Measurements from ENCODE around the gene FEM1A. TPM values are rescaled to one million over a fixed set of nuclear protein-coding genes. Genes with fewer than 3 reads are reported as not detected.
"Not testable (repeated sequence)": the region's sequence is repeated elsewhere in the genome, so short reads cannot be mapped to it uniquely, and the experiment has no call there.

Gene FEM1A
- total RNA-seq, 2 donors from 2014 or later, result 7.7 to 9.1 TPM

GRCh38 chr19:4772566-4772965, 19.0 kb upstream of the FEM1A start:
- no peak for DNase-seq (ENCODE audit: low spot score)
- intact Hi-C loops (cut with DNase I), result no loop called here

DNA sequence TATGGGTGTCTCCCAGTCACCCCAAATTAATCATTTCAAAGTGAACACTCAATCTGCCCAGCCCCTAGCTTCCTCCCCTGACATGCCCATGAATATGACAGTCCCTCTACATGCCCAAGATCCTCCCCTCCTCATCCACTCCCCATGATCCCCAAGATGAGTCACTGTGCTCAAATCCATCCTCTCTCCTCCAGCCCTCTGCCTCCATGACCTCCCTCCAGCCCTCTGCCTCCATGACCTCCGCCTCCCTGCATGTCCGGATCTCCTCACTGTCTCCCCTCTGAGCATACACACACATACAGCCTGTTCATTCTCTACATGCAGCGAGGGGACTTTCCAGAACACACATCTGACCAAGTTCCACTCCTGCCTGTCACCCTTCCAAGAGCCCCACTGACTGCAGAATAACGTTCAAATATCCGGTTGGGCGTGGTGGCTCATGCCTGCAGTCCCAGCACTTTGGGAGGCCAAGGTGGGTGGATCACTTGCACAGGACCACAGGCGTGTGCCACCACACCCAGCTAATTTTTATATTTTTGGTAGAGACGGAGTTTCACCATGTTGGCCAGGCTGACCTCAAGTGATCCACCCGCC, 18.4 kb upstream of the FEM1A start:
- intact Hi-C loops (cut with DNase I), result no loop called here
- no peak for DNase-seq (ENCODE audit: low spot score)

- intact Hi-C loops (cut with DNase I), result no loop called here
- DNase-seq (ENCODE audit: low spot score), result no peak
Measured at GRCh38 chr19:4774136-4774535, 17.4 kb upstream of the FEM1A start.

DNA sequence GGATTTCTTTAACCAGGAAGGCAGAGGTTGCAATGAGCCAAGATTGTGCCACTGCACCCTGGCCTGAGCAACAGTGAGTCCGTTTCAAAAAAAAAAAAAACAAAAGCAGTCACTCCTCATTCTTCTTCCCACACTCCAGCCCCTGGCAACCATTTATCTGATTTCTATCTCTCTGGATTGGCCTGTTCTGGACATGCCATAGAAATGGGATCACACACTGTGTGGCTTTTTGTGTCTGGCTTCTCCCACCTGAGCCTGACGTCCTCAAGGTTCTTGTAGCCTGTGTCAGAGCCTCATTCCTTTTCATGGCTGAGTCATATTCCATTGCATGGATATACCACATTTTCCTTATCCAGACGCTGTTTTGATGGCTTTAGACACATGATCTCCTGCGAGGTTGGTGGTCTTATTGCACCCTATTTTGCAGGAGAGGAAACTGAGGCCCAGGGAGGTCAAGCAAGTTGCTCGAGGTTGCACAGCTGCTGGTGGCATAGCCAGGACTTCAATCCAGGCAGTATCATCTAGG, 15.8 kb upstream of the FEM1A start:
- DNase-seq (ENCODE audit: low spot score), result no peak
- intact Hi-C loops (cut with DNase I), result no loop called here

DNA sequence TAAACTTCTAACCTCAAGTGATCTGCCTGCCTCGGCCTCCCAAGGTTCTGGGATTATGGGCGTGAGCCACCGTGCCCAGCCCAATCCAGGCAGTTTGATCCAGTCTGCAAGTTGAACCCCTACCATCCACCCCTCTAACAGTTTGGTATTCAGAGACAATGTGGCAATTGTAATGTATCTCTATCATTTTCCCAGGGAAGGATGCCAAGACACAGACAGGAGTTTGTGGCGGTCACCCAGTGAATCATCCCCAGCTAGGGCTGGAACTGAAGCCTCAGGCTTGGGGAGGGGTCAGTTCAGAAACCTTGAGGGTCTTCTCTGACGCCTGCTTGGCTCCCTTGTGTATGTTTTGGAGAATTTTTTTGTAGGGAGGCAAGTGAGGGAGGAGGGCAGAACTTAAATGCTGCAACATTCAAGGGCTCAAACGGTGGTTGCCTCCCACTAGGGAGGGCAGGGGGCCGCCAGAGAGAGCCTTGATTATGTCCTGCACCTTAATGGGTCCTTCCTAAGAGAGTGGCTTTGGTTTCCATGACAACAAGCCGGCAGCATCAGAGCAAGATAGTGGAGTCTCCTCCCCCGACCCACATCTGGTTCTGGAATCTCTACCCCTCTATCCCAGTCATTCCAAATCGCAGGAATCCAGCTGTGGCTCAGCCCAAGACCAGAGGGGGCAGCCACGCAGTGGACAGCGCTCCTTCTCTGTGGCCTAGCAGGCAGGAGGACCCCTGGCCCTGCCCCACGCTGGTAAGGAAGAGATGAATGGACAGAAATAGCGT, 14.9 kb upstream of the FEM1A start:
- no peak for DNase-seq (ENCODE audit: low spot score)
- intact Hi-C loops (cut with DNase I), result no loop called here

DNA sequence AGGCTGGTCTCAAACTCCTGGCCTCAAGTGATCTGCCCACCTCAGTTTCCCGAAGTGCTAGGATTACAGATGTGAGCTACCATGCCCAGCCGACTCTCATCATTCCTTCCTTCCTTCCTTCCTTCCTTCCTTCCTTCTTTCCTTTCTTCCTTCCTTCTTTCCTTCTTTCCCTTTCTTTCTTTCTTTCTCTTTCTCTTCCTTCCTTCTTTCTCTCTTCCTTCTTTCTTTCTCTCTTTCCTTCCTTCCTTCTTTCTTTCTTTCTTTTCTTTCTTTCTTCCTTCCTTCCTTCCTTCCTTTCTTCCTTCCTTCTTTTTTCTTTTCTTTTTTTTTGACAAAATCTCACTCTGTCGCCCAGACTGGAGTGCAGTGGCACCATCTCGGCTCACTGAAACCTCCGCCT, 13.4 kb upstream of the FEM1A start:
- intact Hi-C loops (cut with DNase I); DNase-seq (ENCODE audit: low spot score): not testable (repeated sequence)

- no peak for DNase-seq (ENCODE audit: low spot score)
- intact Hi-C loops (cut with DNase I), result no loop called here
Measured at GRCh38 chr19:4780860-4781259, 10.7 kb upstream of the FEM1A start.

DNA sequence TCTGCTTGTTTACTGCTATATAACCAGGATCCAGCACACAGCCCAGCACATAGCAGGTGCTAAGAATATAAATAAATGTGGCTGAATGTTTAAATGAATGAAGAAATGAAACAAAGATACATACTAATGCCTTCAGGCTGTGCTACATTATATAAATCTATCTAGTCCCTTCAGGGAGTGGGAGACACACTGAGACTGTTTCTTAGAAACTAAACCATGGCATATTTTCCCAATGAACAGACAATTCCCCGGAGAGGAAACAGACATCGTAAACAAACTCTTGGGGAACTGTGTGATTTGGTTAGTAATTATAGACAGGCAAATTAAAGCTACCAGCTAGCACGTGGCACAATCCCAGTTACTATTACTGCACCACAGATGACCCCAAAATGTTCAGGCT, 9.7 kb upstream of the FEM1A start:
- intact Hi-C loops (cut with DNase I), result no loop called here

GRCh38 chr19:4786412-4787016, 5.0 kb upstream of the FEM1A start:
- intact Hi-C loops (cut with DNase I), result loop anchor here (5.0 kb wide), 2 partner anchors 49 to 54 kb away; no protein-coding TSS in a partner anchor
- DNase-seq (ENCODE audit: low spot score), result not testable (repeated sequence)

More for the DNA sequence above, 9.7 kb upstream of the FEM1A start:
- no peak for DNase-seq (ENCODE audit: low spot score)

GRCh38 chr19:4792019-4792865, 708 bp downstream of the FEM1A start:
- intact Hi-C loops (cut with DNase I); DNase-seq (ENCODE audit: low spot score): not testable (repeated sequence)

DNA sequence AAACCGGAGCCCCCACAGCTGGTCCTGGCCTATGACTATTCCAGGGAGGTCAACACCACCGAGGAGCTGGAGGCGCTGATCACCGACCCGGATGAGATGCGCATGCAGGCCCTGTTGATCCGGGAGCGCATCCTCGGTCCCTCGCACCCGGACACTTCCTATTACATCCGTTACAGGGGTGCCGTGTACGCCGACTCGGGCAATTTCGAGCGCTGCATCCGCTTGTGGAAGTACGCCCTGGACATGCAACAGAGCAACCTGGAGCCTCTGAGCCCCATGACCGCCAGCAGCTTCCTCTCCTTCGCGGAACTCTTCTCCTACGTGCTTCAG, 1.3 kb downstream of the FEM1A start:
- DNase-seq (ENCODE audit: low spot score); intact Hi-C loops (cut with DNase I): not testable (repeated sequence)

- DNase-seq (ENCODE audit: low spot score); intact Hi-C loops (cut with DNase I): not testable (repeated sequence)
Measured at GRCh38 chr19:4793278-4793677, 1.7 kb downstream of the FEM1A start.

- intact Hi-C loops (cut with DNase I), result no loop called here
- DNase-seq (ENCODE audit: low spot score), result no peak
Measured at GRCh38 chr19:4794971-4795370, 3.4 kb downstream of the FEM1A start.

- intact Hi-C loops (cut with DNase I), result no loop called here
- DNase-seq (ENCODE audit: low spot score), result no peak
Measured at GRCh38 chr19:4795400-4795799, 3.9 kb downstream of the FEM1A start.

DNA sequence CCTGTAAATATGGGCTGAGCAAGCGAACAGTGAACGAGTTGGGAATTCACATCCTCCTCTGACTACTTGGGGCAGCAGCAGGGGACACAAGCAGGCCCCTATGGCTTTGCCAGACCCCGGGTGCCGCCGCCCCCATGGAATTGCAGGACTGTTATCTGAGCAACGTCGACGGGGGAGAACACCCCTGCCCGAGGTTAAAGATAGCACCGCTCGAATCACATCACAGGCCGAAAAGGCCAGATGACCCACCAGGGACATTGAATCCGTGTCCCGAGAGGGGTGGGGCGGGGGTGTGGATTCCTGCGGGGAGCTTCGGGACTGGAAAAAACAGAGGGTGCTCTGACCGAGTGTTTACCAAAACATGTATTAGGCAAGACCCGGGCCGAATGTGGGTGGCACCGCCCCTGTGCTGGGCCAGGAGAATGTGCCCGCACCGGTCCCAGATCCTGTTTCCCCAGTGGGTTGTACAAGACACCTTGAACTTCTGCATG, 9.1 kb downstream of the FEM1A start:
- no peak for DNase-seq (ENCODE audit: low spot score)
- intact Hi-C loops (cut with DNase I), result loop anchor here in 1 of 2 donors (5.0 kb wide), 1 partner anchor 68 kb away; no protein-coding TSS in a partner anchor

- no peak for DNase-seq (ENCODE audit: low spot score)
Measured at GRCh38 chr19:4801085-4801619, 9.6 kb downstream of the FEM1A start.

DNA sequence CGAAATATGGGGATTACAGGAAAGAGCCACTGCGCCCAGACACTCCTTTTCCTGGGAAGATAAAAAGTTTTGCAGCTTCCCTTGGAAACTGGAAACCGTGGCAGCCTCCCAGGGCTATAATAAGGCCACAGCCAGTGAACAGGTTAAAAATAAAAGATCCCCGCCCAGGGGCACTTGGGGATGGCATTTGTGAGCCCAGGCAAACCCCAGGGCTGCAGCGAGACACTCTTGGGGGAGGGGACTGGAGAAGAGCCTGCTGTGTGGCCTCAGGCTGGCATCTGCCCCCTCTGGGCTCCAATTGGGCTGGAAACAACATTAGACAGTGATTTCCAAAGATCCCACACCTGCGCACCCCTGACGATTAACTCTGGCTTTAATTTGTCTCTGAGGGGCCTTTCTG, 11.2 kb downstream of the FEM1A start:
- intact Hi-C loops (cut with DNase I), result loop anchor here in 1 of 2 donors (5.0 kb wide), 1 partner anchor 70 kb away; no protein-coding TSS in a partner anchor

More at GRCh38 chr19:4801085-4801619, 9.6 kb downstream of the FEM1A start:
- intact Hi-C loops (cut with DNase I), result loop anchor here in 1 of 2 donors (5.0 kb wide), 1 partner anchor 69 kb away; no protein-coding TSS in a partner anchor

More for the DNA sequence above, 11.2 kb downstream of the FEM1A start:
- no peak for DNase-seq (ENCODE audit: low spot score)

Measured in posterior vena cava (tissue), 2 donors.